ENCODE results near the gene CPNE5. TPM values are rescaled to one million over a fixed set of nuclear protein-coding genes. Genes with fewer than 3 reads are reported as not detected.
"Not testable (repeated sequence)": the region's sequence is repeated elsewhere in the genome, so short reads cannot be mapped to it uniquely, and the experiment has no call there.

The CPNE5 gene
- total RNA-seq, 1 donor from 2014 or later, result not detected

DNA sequence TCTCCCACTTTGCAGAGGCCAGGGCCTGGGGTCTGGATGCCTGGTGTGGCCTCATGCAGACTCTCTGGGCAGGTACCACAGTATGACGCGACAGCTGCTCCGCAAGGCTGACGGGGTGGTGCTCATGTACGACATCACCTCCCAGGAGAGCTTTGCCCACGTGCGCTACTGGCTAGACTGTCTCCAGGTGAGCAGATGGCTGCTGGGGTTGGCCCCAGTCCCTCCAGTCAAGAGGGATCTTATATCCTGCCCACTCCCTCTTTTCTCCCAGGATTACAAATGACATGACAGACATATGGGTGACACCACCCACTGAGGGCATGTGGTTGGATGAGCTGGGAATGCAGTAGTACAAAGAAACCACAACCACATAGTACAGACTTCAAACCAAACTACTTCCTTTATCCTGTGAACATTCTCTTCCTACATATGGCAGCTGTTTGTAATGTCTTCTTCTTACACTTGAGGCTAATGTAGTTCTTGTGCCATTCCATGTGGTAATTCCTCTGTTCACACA is 111.7 kb downstream of the CPNE5 start:
- Mint-ChIP-seq H3K4me3 (ENCODE audit: unreplicated experiment) (no peak overlapping the region), H3K9me3 (ENCODE audit: unreplicated experiment) (no peaks in the 10 kb centered on the region), H3K27ac (ENCODE audit: unreplicated experiment) (no peak overlapping the region), H3K4me1 (ENCODE audit: unreplicated experiment) (peaks cover 8% of the 10 kb centered on the region), H3K36me3 (ENCODE audit: unreplicated experiment) (no peaks in the 10 kb centered on the region), H3K27me3 (ENCODE audit: unreplicated experiment) (no peaks in the 10 kb centered on the region)
- no peak for DNase-seq (ENCODE audit: extremely low spot score, unreplicated experiment)
- TF ChIP-seq, protein P1, sequence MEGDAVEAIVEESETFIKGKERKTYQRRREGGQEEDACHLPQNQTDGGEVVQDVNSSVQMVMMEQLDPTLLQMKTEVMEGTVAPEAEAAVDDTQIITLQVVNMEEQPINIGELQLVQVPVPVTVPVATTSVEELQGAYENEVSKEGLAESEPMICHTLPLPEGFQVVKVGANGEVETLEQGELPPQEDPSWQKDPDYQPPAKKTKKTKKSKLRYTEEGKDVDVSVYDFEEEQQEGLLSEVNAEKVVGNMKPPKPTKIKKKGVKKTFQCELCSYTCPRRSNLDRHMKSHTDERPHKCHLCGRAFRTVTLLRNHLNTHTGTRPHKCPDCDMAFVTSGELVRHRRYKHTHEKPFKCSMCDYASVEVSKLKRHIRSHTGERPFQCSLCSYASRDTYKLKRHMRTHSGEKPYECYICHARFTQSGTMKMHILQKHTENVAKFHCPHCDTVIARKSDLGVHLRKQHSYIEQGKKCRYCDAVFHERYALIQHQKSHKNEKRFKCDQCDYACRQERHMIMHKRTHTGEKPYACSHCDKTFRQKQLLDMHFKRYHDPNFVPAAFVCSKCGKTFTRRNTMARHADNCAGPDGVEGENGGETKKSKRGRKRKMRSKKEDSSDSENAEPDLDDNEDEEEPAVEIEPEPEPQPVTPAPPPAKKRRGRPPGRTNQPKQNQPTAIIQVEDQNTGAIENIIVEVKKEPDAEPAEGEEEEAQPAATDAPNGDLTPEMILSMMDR (IDR thresholded peaks at IDR 0.05), result no peak

DNA sequence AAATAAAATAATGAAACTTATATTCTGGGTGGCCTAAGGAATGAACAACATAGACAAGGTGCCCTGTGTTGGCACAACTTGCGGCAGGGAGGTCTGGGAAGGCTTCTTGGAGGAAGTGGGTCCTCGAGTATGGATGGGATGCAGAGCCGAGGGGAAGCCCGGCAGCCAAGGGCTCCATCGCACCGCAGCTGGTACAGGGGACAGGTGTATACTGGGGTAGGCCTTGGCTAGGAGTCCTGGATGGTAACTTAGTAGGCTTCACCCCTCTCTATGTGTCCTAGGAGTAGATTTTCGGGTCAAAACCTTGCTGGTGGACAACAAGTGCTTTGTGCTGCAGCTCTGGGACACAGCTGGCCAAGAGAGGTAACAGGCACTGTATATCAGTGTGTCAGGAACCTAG is 113.7 kb downstream of the CPNE5 start:
- no peak for DNase-seq (ENCODE audit: extremely low spot score, unreplicated experiment)
- H3K4me1 Mint-ChIP-seq (ENCODE audit: unreplicated experiment), result peaks cover 8% of the 10 kb centered on the region
- no peaks in the 10 kb centered on the region for H3K27me3 Mint-ChIP-seq (ENCODE audit: unreplicated experiment)
- H3K9me3 Mint-ChIP-seq (ENCODE audit: unreplicated experiment), result no peaks in the 10 kb centered on the region
- no peak overlapping the region for H3K4me3 Mint-ChIP-seq (ENCODE audit: unreplicated experiment)
- no peak overlapping the region for H3K27ac Mint-ChIP-seq (ENCODE audit: unreplicated experiment)
- H3K36me3 Mint-ChIP-seq (ENCODE audit: unreplicated experiment), result no peaks in the 10 kb centered on the region
- TF ChIP-seq, protein P1 (IDR thresholded peaks at IDR 0.05), result no peak

DNA sequence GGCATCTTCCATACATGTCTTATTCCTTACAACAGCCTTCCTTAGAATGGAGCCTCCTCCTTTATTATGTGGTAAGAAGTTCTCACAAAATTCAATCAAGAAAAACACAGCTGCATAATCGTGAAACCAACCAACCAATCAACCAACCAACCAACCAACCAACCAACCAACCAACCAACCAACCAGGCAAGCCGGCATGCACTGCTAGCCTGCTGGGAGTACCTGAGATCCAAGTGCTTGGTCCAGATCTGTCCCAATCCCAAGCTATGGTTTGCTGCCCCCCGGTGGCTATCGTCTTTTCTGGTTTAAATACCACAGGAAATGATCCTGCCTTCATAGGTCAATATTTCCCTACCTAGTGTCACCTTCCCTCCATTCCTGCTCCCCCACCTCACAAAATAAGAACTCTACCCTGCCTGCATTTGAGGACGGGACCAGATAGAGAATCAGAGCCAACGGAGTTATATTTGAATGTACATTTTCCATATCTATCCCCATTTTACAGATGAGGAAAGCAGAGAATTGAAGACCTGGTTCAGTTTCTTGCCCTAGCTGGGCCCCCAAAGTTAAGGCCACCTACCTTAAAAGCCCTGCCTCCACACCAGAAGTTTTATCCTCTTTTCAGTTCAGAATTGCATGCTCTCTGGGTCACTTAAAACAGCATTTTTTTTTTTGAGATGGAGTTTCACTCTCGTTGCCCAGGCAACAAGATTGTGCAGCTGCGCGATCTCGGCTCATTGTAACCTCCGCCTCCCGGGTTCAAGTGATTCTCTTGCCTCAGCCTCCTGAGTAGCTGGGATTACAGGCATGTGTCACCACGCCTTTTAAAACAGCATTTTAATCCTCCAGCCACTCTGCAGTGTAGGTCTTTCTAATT is 114.5 kb downstream of the CPNE5 start:
- H3K4me1 Mint-ChIP-seq (ENCODE audit: unreplicated experiment), result peaks cover 8% of the 10 kb centered on the region
- DNase-seq (ENCODE audit: extremely low spot score, unreplicated experiment), result no peak
- H3K27me3 Mint-ChIP-seq (ENCODE audit: unreplicated experiment), result no peaks in the 10 kb centered on the region

DNA sequence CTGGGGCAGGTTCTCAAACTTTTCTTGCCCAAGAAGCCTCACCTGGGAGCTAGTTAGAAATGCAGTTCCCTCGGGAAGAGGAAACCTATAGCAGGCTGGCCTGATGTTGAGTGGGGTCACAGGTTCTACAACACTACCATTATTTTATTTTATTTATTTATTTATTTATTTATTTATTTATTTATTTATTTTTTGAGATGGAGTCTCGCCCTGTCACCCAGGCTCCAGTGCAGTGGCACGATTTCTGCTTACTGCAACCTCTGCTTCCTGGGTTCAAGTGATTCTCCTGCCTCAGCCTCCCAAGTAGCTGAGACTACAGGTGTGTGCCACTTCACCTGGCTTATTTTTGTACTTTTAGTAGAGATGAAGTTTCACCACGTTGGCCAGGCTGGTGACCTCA is 115.3 kb downstream of the CPNE5 start:
- not testable (repeated sequence) for DNase-seq (ENCODE audit: extremely low spot score, unreplicated experiment); H3K36me3 Mint-ChIP-seq (ENCODE audit: unreplicated experiment); H3K4me1 Mint-ChIP-seq (ENCODE audit: unreplicated experiment); H3K9me3 Mint-ChIP-seq (ENCODE audit: unreplicated experiment); H3K27me3 Mint-ChIP-seq (ENCODE audit: unreplicated experiment); H3K27ac Mint-ChIP-seq (ENCODE audit: unreplicated experiment); H3K4me3 Mint-ChIP-seq (ENCODE audit: unreplicated experiment)

More for the DNA sequence above, 114.5 kb downstream of the CPNE5 start:
- Mint-ChIP-seq H3K36me3 (ENCODE audit: unreplicated experiment) (no peaks in the 10 kb centered on the region), H3K4me3 (ENCODE audit: unreplicated experiment) (no peak overlapping the region), H3K9me3 (ENCODE audit: unreplicated experiment) (no peaks in the 10 kb centered on the region), H3K27ac (ENCODE audit: unreplicated experiment) (no peak overlapping the region)
- TF ChIP-seq, protein P1 (IDR thresholded peaks at IDR 0.05), result peak; percentile 65

DNA sequence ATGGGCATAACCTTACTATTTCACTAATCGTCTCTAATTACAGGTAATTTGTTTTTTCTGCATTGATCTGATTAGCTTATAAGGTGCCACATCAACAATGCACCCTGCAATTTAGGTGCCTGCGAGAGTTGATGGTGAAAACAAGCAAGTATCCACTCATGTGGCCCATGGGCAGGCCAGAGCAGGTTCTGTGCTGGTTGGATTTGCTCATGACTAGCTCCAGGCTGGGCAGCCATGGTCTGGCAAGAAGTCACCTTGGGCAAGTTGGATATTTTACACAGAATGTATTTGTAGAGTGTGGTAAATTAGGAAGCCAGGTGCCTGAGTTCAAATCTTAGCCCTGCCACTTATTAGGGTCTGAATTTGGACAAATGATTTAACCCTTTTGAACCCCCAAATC is 116.4 kb downstream of the CPNE5 start:
- DNase-seq (ENCODE audit: extremely low spot score, unreplicated experiment), result no peak
- H3K4me1 Mint-ChIP-seq (ENCODE audit: unreplicated experiment), result peaks cover 2% of the 10 kb centered on the region
- H3K9me3 Mint-ChIP-seq (ENCODE audit: unreplicated experiment), result no peaks in the 10 kb centered on the region
- H3K36me3 Mint-ChIP-seq (ENCODE audit: unreplicated experiment), result no peaks in the 10 kb centered on the region
- H3K4me3 Mint-ChIP-seq (ENCODE audit: unreplicated experiment), result no peak overlapping the region
- H3K27ac Mint-ChIP-seq (ENCODE audit: unreplicated experiment), result no peak overlapping the region
- TF ChIP-seq, protein P1 (IDR thresholded peaks at IDR 0.05), result no peak
- no peaks in the 10 kb centered on the region for H3K27me3 Mint-ChIP-seq (ENCODE audit: unreplicated experiment)
